Loucy (cell line): ENCODE results near the gene SOD1.
"Not testable (repeated sequence)": the region's sequence is repeated elsewhere in the genome, so short reads cannot be mapped to it uniquely, and the experiment has no call there.

Source experiments
- H2AFZ ChIP-seq: fragments of 200-600 bp; sonication (generic); 2 replicates; pipeline ENCODE4 v1.6.0; 2016; ENCODE audit warnings: antibody characterized with exemption, mild to moderate bottlenecking, low read length, moderate library complexity
- H3F3A ChIP-seq: fragments of 200-600 bp; 2 replicates; pipeline ENCODE4 v1.6.0; 2016; ENCODE audit warnings: antibody characterized with exemption, low read depth, mild to moderate bottlenecking
- H3K27me3 ChIP-seq: fragments of 200-600 bp; sonication (generic); 2 replicates; pipeline ENCODE4 v1.6.1; 2014; ENCODE audit warnings: low read length, mild to moderate bottlenecking; ENCODE audit not compliant: insufficient read depth, poor library complexity, severe bottlenecking
- H3K36me3 ChIP-seq: fragments of 200-600 bp; sonication (generic); 2 replicates; pipeline ENCODE4 v1.6.1; 2016; ENCODE audit warnings: low read length; ENCODE audit not compliant: insufficient read depth
- H3K4me1 ChIP-seq: fragments of 200-600 bp; sonication (generic); 2 replicates; pipeline ENCODE4 v1.5.1; 2014; ENCODE audit warnings: low read length, mild to moderate bottlenecking; ENCODE audit not compliant: insufficient read depth, poor library complexity, severe bottlenecking
- H3K4me2 ChIP-seq: fragments of 200-600 bp; sonication (generic); 2 replicates; pipeline ENCODE4 v1.6.0; 2014; ENCODE audit warnings: antibody characterized with exemption, low read length, low read depth, mild to moderate bottlenecking; ENCODE audit not compliant: poor library complexity, severe bottlenecking
- H3K4me3 ChIP-seq: fragments of 200-600 bp; sonication (generic); 2 replicates; pipeline ENCODE4 v1.5.1; 2014; ENCODE audit warnings: low read length, mild to moderate bottlenecking, mixed read lengths; ENCODE audit not compliant: poor library complexity, severe bottlenecking
- H3K79me2 ChIP-seq: fragments of 200-600 bp; sonication (generic); 2 replicates; pipeline ENCODE4 v1.6.1; 2014; ENCODE audit warnings: low read length; ENCODE audit not compliant: insufficient read depth
- H3K9ac ChIP-seq: fragments of 200-600 bp; sonication (generic); 2 replicates; pipeline ENCODE4 v1.6.0; 2014; ENCODE audit warnings: mild to moderate bottlenecking, low read depth, low read length, moderate library complexity; ENCODE audit not compliant: poor library complexity, severe bottlenecking
- H3K9me2 ChIP-seq: fragments of 200-600 bp; sonication (generic); replicated peaks from 2 replicates; pipeline ENCODE4 v1.6.1; 2016; ENCODE audit warnings: low read depth, low read length, mixed read lengths
- H3K9me3 ChIP-seq: fragments of 200-600 bp; sonication (generic); 2 replicates; pipeline ENCODE4 v1.6.1; 2014; ENCODE audit warnings: mild to moderate bottlenecking, antibody characterized with exemption, low read length, low read depth; ENCODE audit not compliant: insufficient read depth
- H4K20me1 ChIP-seq: fragments of 200-600 bp; sonication (generic); 2 replicates; pipeline ENCODE4 v1.6.0; 2014; ENCODE audit warnings: antibody characterized with exemption, low read length, mild to moderate bottlenecking; ENCODE audit not compliant: insufficient read depth, poor library complexity, severe bottlenecking
- CTCF ChIP-seq: fragments of 200-600 bp; sonication (generic); conservative IDR thresholded peaks from 2 replicates; pipeline ENCODE4 v1.5.1; 2014; ENCODE audit warnings: mild to moderate bottlenecking, antibody characterized with exemption, low read length
- EZH2phosphoT487 ChIP-seq: fragments of 200-600 bp; IDR thresholded peaks from 2 replicates; pipeline ENCODE4 v1.6.1; 2018; ENCODE audit warnings: antibody characterized with exemption, mild to moderate bottlenecking, moderate library complexity, borderline replicate concordance

Gene SOD1

GRCh38 chr21:31665397-31665796, 5.9 kb downstream of the SOD1 start:
- Histone ChIP-seq H3K9ac (no peak overlapping the region), H3K4me3 (peak overlapping the region; percentile 16), H3K27me3 (no peaks in the 10 kb centered on the region), H3K9me2 (no peaks in the 10 kb centered on the region), H3K4me2 (peak overlapping the region; percentile 53), H3K9me3 (no peaks in the 10 kb centered on the region), H2AFZ (no peak overlapping the region), H3K36me3 (peaks cover 37% of the 10 kb centered on the region), H3K4me1 (peaks cover 46% of the 10 kb centered on the region), H3F3A (no peaks in the 10 kb centered on the region; the same call in 1 of the 2 replicates), H3K79me2 (peaks cover 66% of the 10 kb centered on the region), H4K20me1 (peaks cover 62% of the 10 kb centered on the region)
- TF ChIP-seq EZH2phosphoT487 (no peak), CTCF (0 out of 2 replicates have a peak, but pooled peaks have one; percentile 8)

- not testable (repeated sequence) for H2AFZ ChIP-seq, H3K9me3 ChIP-seq, H3K9me2 ChIP-seq, H3K9ac ChIP-seq, H3F3A ChIP-seq, H3K27me3 ChIP-seq
- Histone ChIP-seq H3K79me2 (peaks cover 62% of the 10 kb centered on the region), H3K36me3 (peaks cover 40% of the 10 kb centered on the region), H3K4me2 (peak overlapping the region; percentile 53), H4K20me1 (peaks cover 58% of the 10 kb centered on the region), H3K4me1 (peaks cover 41% of the 10 kb centered on the region), H3K4me3 (peak overlapping the region; percentile 16)
Observed at GRCh38 chr21:31665869-31666268, 6.4 kb downstream of the SOD1 start.

- Histone ChIP-seq H4K20me1 (peaks cover 52% of the 10 kb centered on the region), H3K9ac (no peak overlapping the region), H3K79me2 (peaks cover 55% of the 10 kb centered on the region), H3K4me2 (peak overlapping the region; percentile 53), H3K27me3 (no peaks in the 10 kb centered on the region), H3K9me2 (no peaks in the 10 kb centered on the region), H3K4me3 (no peak overlapping the region), H3K4me1 (peaks cover 37% of the 10 kb centered on the region), H2AFZ (no peak overlapping the region), H3K9me3 (no peaks in the 10 kb centered on the region), H3F3A (no peaks in the 10 kb centered on the region; the same call in 1 of the 2 replicates), H3K36me3 (peaks cover 44% of the 10 kb centered on the region)
- TF ChIP-seq CTCF (no peak), EZH2phosphoT487 (no peak)
Observed at GRCh38 chr21:31666445-31667010, 7.0 kb downstream of the SOD1 start.

GRCh38 chr21:31667132-31667531, 7.6 kb downstream of the SOD1 start:
- H3K36me3 ChIP-seq = peaks cover 48% of the 10 kb centered on the region

More at GRCh38 chr21:31667132-31667531, 7.6 kb downstream of the SOD1 start:
- TF ChIP-seq CTCF = no peak
- no peak for TF ChIP-seq EZH2phosphoT487
- no peaks in the 10 kb centered on the region for H3K9me3 ChIP-seq
- no peaks in the 10 kb centered on the region; the same call in 1 of the 2 replicates for H3F3A ChIP-seq
- peaks cover 48% of the 10 kb centered on the region for H4K20me1 ChIP-seq
- no peak overlapping the region for H2AFZ ChIP-seq
- peaks cover 49% of the 10 kb centered on the region for H3K79me2 ChIP-seq
- no peak overlapping the region for H3K9ac ChIP-seq
- no peak overlapping the region for H3K4me3 ChIP-seq
- H3K4me2 ChIP-seq = peak overlapping the region; percentile 5
- H3K27me3 ChIP-seq = no peaks in the 10 kb centered on the region
- H3K9me2 ChIP-seq = no peaks in the 10 kb centered on the region
- peaks cover 31% of the 10 kb centered on the region for H3K4me1 ChIP-seq
